ENCODE measurements around the gene RIPPLY2.
"Not testable (repeated sequence)": the region's sequence is repeated elsewhere in the genome, so short reads cannot be mapped to it uniquely, and the experiment has no call there.

RIPPLY2 gene

GRCh38 chr6:83853178-83854000 is at the start of gene RIPPLY2:
RIPPLY2 (plus strand) TSS chr6:83853360; CDS start chr6:83853417, 57 bp downstream.
- DNase-seq: no peak

- DNase-seq: not testable (repeated sequence)
These were observed 49.7 kb upstream of the RIPPLY2 start for GRCh38 chr6:83803492-83803891.

GRCh38 chr6:83804886-83805285 is 48.3 kb upstream of the RIPPLY2 start:
- DNase-seq: no peak

- DNase-seq: no peak
These were observed 45.2 kb upstream of the RIPPLY2 start for GRCh38 chr6:83808005-83808404.

- no peak for DNase-seq
These were observed 44.2 kb upstream of the RIPPLY2 start for GRCh38 chr6:83808926-83809325.

- no peak for DNase-seq
These were observed 40.6 kb upstream of the RIPPLY2 start for GRCh38 chr6:83812595-83812994.

- DNase-seq: no peak
These were observed 37.4 kb upstream of the RIPPLY2 start for GRCh38 chr6:83815631-83816272.

GRCh38 chr6:83822629-83823169 is 30.5 kb upstream of the RIPPLY2 start:
- DNase-seq: no peak

GRCh38 chr6:83824388-83824801 is 28.8 kb upstream of the RIPPLY2 start:
- no peak for DNase-seq

GRCh38 chr6:83824831-83825230 is 28.3 kb upstream of the RIPPLY2 start:
- DNase-seq: no peak

- no peak for DNase-seq
These were observed 26.1 kb upstream of the RIPPLY2 start for GRCh38 chr6:83827050-83827449.

- no peak for DNase-seq
These were observed 14.4 kb upstream of the RIPPLY2 start for GRCh38 chr6:83838727-83839126.

GRCh38 chr6:83844170-83844569 is 9.0 kb upstream of the RIPPLY2 start:
- DNase-seq: no peak

GRCh38 chr6:83846291-83846690 is 6.9 kb upstream of the RIPPLY2 start:
- no peak for DNase-seq

- DNase-seq: no peak
These were observed 6.0 kb upstream of the RIPPLY2 start for GRCh38 chr6:83847179-83847578.

- no peak for DNase-seq
These were observed 4.0 kb upstream of the RIPPLY2 start for GRCh38 chr6:83849127-83849526.

GRCh38 chr6:83849610-83850009 is 3.5 kb upstream of the RIPPLY2 start:
- no peak for DNase-seq

GRCh38 chr6:83852528-83853177 is 507 bp upstream of the RIPPLY2 start:
- no peak for DNase-seq

GRCh38 chr6:83854001-83854501 is 891 bp downstream of the RIPPLY2 start:
- no peak for DNase-seq

- DNase-seq: no peak
These were observed 1.6 kb downstream of the RIPPLY2 start for GRCh38 chr6:83854766-83855165.

- peak; percentile 84 to 89 for DNase-seq
These were observed 6.5 kb downstream of the RIPPLY2 start, which contains the start of gene CYB5R4 for GRCh38 chr6:83859410-83860358. CYB5R4 (plus strand) TSS chr6:83859689; CDS start chr6:83859783, 94 bp downstream.

- DNase-seq: no peak
These were observed 7.2 kb downstream of the RIPPLY2 start for GRCh38 chr6:83860359-83860755.
